Measurements from ENCODE around the gene NAB1. TPM values are rescaled to one million over a fixed set of nuclear protein-coding genes. Genes with fewer than 3 reads are reported as not detected.

The NAB1 gene
- total RNA-seq, 1 donor from 2014 or later: 95.7 TPM

DNA sequence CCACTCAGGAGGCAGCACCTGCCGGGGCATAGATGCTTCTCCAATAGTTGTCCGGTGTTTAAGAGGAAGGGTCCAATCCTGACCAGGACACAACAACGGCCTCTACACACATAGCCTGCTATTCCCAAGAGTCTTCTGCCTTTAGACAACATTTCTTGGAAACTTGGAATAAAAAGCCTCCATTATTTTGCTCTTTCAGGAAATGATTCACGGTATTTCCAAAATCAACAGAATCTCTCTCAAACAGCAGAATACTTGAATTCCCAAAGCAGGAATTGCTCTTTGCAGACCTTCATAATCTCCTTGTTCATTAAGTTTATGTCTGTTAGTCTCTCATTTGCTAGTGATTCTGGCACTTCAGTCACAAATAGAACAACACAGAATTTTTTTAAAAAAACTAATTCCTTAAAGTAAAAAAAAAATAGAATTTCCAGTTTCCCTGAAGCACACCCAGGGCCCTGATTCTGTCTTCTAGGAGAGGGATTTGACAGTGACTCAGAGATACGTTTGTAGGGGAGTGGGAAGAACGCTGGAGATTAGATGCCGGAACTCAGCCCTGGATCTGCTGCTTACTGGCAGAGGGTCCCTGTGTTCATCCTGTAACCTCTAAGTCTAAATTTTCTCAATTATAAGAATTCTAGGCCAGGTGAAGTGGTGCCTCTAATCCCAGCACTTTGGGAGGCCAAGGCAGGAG lies 74.7 kb downstream of the NAB1 start:
- peak; percentile 69 for ATAC-seq

DNA sequence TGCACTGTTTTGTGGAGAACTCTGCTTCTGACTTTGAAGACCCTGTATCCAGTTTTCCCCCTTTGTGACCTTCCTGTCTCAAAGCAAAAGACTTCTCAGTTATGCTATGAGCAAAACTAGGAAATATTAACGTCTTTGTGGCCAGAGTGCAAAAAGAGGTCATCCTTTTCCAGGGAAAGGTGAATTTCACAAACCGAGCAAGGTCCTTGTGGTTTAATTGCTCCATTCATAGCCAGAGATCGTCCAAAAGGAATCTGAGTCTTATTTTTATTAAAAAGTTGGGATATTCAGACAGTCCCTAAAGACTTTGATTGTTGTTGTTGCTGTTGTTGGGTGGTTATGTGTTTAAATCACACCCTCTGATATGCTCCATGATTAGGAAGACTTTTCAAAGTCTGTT lies 77.4 kb downstream of the NAB1 start:
- intact Hi-C loops (cut with DNase I): no loop called here
- peak; percentile 55 for ATAC-seq
- no peak for DNase-seq (ENCODE audit: low spot score)

More for the DNA sequence above, 74.7 kb downstream of the NAB1 start:
- intact Hi-C loops (cut with DNase I): no loop called here
- DNase-seq (ENCODE audit: low spot score): no peak

DNA sequence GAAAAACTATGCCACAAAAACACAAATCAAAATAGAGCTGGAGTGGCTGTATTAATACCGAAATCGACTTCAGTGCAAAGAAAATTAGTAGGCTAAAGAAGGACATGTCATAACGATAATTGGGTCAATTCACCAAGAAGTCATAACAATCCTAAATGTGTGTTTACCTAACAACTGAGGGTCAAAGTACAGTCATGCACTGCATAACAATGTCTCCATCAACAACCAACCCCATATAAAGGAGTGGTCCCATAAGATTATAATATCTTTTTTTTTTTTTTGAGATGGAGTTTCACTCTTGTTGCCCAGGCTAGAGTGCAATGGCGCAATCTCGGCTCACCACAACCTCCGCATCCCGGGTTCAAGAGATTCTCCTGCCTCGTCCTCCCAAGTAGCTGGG lies 87.5 kb downstream of the NAB1 start:
- intact Hi-C loops (cut with DNase I): no loop called here
- DNase-seq (ENCODE audit: low spot score) (no peak), ATAC-seq (no peak)

DNA sequence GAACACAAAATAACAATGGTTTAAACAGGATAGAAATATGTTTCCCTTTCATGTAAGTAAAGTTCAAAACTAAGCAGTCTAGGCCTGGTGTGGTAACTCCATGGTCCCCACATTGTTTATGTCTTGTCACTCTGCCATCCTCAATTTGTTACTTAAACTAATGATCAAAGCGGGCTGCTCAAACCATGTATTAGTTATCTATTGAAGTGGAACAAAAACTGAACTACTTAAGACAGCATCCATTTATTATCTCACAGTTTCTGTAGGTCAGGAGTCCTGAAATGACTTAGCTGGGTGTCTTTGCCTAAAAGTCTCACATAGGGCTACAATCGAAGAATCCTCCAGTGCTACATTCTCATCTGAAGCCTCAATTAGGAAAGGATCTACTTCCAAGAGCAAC lies 91.6 kb downstream of the NAB1 start:
- intact Hi-C loops (cut with DNase I): no loop called here
- no peak for ATAC-seq
- DNase-seq (ENCODE audit: low spot score): no peak

Other genes starting within 250 kb of the NAB1 start
- 47.5 TPM for gene MFSD6, start 240.7 kb upstream of the NAB1 start, total RNA-seq
- 5.6 TPM for gene NEMP2, start 114.4 kb upstream of the NAB1 start, total RNA-seq
- gene GLS, start 231.7 kb downstream of the NAB1 start, total RNA-seq: 165 TPM

All from sciatic nerve (tissue), 2 donors.